Mammary epithelial cell (primary cell): Measurements from ENCODE around the gene MAP3K9.

Experiments
- EZH2 ChIP-seq: IDR thresholded peaks from 2 replicates; pipeline ENCODE4 v1.6.1; 2012; ENCODE audit warnings: low read length, inconsistent platforms, borderline replicate concordance
- TF ChIP-seq, protein P1 (sequence below), 2 donors: IDR thresholded peaks in 1 of 2; conservative IDR thresholded peaks in 1 of 2; 2 replicates each; pipeline ENCODE4 v1.5.1; 2011 to 2012; ENCODE audit warnings: inconsistent platforms in 2 of 2, low read length in 2 of 2, mild to moderate bottlenecking in 2 of 2, control low read depth in 1 of 2, low read depth in 1 of 2; ENCODE audit not compliant: insufficient read depth in 1 of 2; ENCODE audit errors: extremely low read depth in 1 of 2

DNA sequence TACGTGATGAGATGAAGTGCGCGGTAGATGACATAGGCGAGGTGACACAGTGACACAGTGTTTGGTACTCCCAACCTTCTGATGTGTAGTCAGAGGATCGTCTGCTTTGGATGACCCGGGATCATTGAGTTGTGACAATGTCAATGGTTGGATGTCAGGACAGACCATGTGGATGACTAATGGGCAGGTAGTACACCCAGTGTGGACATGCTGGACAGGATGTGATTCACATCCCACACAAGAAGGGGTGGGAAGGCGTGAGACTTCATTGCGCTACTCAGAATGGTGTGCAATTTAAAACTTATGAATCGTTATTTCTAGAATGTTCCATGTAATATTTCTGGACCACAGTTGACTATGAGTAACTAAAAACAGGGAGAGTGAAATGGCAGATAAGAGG, 23.8 kb downstream of the MAP3K9 start:
- TF ChIP-seq, protein P1, sequence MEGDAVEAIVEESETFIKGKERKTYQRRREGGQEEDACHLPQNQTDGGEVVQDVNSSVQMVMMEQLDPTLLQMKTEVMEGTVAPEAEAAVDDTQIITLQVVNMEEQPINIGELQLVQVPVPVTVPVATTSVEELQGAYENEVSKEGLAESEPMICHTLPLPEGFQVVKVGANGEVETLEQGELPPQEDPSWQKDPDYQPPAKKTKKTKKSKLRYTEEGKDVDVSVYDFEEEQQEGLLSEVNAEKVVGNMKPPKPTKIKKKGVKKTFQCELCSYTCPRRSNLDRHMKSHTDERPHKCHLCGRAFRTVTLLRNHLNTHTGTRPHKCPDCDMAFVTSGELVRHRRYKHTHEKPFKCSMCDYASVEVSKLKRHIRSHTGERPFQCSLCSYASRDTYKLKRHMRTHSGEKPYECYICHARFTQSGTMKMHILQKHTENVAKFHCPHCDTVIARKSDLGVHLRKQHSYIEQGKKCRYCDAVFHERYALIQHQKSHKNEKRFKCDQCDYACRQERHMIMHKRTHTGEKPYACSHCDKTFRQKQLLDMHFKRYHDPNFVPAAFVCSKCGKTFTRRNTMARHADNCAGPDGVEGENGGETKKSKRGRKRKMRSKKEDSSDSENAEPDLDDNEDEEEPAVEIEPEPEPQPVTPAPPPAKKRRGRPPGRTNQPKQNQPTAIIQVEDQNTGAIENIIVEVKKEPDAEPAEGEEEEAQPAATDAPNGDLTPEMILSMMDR (conservative IDR thresholded peaks at IDR 0.05 in 1 of 2, IDR thresholded peaks at IDR 0.05 in 1 of 2; ENCODE audit: extremely low read depth in 1 of 2, insufficient read depth in 1 of 2, low read depth in 1 of 2, low read length in 2 of 2): no peak
- no peak for TF ChIP-seq EZH2
